ENCODE data around the gene KMT2D. TPM values are rescaled to one million over a fixed set of nuclear protein-coding genes. Genes with fewer than 3 reads are reported as not detected.

KMT2D gene
- polyA plus RNA-seq, 1 of the 3 experiments (the other 2 are of a cell fraction), result 30.5 TPM

GRCh38 chr12:49094975-49095365 is 34.4 kb upstream of the KMT2D start:
- Histone ChIP-seq H3K9me3 (no peaks in the 10 kb centered on the region), H3K4me1 (ENCODE audit: control insufficient read depth in 1 of 2, insufficient read depth in 2 of 2, low read depth in 1 of 2, low read length in 1 of 2) (peaks cover 0 to 22% of the 10 kb centered on the region in 2 experiments; a peak in 1 of 4 replicates), H3K9me2 (no peaks in the 10 kb centered on the region), H2AFZ (ENCODE audit: low read depth) (no peak overlapping the region), H3K9ac (no peak overlapping the region), H3K27me3 (ENCODE audit: insufficient read depth) (peaks cover 12% of the 10 kb centered on the region; the same call in 1 of the 2 replicates), H3K4me3 (ENCODE audit: low read depth in 2 of 2, low read length in 1 of 2) (no peak overlapping the region), H3K4me2 (peak overlapping the region; percentile 69; the same call in 1 of the 2 replicates), H3K79me2 (ENCODE audit: insufficient read depth) (no peaks in the 10 kb centered on the region), H4K20me1 (ENCODE audit: insufficient read depth) (no peaks in the 10 kb centered on the region), H3F3A (replicated peaks; ENCODE audit: insufficient read depth) (no peaks in the 10 kb centered on the region), H3K27ac (ENCODE audit: low read depth in 2 of 2, low read length in 1 of 2) (no peak overlapping the region), H3K36me3 (replicated peaks in 1 of 2; ENCODE audit: control insufficient read depth in 1 of 2, insufficient read depth in 2 of 2, low read length in 1 of 2) (peaks cover 11 to 12% of the 10 kb centered on the region in 2 experiments)
- WGBS (ENCODE audit: low lambda C conversion rate), result 60% methylated on average over 2 of the region's 2 CpGs
- ChIA-PET CTCF (interaction anchor here (0.6 to 25.0 kb wide), 7 partner anchors 11 to 417 kb away, joined by 3 to 315 read pairs (median 114); partner anchors contain the start of genes KMT2D, LMBR1L, RHEBL1 and TUBA1B), POLR2A (interaction anchor here (0.9 to 2.6 kb wide), 5 partner anchors 10 to 36 kb away, joined by 4 to 10 read pairs (median 8); partner anchors contain the start of genes RHEBL1 and TUBA1B)
- TF ChIP-seq ELF1 (IDR thresholded peaks at IDR 0.05), result no peak
- TF ChIP-seq SMC3 (IDR thresholded peaks at IDR 0.05; ENCODE audit: low read depth, low read length), result no peak
- no peak for TF ChIP-seq NFIC (IDR thresholded peaks at IDR 0.05; ENCODE audit: borderline replicate concordance)
- TF ChIP-seq, protein P1, sequence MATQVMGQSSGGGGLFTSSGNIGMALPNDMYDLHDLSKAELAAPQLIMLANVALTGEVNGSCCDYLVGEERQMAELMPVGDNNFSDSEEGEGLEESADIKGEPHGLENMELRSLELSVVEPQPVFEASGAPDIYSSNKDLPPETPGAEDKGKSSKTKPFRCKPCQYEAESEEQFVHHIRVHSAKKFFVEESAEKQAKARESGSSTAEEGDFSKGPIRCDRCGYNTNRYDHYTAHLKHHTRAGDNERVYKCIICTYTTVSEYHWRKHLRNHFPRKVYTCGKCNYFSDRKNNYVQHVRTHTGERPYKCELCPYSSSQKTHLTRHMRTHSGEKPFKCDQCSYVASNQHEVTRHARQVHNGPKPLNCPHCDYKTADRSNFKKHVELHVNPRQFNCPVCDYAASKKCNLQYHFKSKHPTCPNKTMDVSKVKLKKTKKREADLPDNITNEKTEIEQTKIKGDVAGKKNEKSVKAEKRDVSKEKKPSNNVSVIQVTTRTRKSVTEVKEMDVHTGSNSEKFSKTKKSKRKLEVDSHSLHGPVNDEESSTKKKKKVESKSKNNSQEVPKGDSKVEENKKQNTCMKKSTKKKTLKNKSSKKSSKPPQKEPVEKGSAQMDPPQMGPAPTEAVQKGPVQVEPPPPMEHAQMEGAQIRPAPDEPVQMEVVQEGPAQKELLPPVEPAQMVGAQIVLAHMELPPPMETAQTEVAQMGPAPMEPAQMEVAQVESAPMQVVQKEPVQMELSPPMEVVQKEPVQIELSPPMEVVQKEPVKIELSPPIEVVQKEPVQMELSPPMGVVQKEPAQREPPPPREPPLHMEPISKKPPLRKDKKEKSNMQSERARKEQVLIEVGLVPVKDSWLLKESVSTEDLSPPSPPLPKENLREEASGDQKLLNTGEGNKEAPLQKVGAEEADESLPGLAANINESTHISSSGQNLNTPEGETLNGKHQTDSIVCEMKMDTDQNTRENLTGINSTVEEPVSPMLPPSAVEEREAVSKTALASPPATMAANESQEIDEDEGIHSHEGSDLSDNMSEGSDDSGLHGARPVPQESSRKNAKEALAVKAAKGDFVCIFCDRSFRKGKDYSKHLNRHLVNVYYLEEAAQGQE (IDR thresholded peaks at IDR 0.05; ENCODE audit: low read depth, low read length), result no peak
- TF ChIP-seq JUND (IDR thresholded peaks at IDR 0.05), result no peak
- no peak for TF ChIP-seq SIN3A (IDR thresholded peaks at IDR 0.05; ENCODE audit: borderline replicate concordance, low read depth, low read length)
- TF ChIP-seq, protein P2, sequence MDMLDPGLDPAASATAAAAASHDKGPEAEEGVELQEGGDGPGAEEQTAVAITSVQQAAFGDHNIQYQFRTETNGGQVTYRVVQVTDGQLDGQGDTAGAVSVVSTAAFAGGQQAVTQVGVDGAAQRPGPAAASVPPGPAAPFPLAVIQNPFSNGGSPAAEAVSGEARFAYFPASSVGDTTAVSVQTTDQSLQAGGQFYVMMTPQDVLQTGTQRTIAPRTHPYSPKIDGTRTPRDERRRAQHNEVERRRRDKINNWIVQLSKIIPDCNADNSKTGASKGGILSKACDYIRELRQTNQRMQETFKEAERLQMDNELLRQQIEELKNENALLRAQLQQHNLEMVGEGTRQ (IDR thresholded peaks at IDR 0.05; ENCODE audit: borderline replicate concordance, low read depth, low read length), result no peak
- TF ChIP-seq, protein P3, sequence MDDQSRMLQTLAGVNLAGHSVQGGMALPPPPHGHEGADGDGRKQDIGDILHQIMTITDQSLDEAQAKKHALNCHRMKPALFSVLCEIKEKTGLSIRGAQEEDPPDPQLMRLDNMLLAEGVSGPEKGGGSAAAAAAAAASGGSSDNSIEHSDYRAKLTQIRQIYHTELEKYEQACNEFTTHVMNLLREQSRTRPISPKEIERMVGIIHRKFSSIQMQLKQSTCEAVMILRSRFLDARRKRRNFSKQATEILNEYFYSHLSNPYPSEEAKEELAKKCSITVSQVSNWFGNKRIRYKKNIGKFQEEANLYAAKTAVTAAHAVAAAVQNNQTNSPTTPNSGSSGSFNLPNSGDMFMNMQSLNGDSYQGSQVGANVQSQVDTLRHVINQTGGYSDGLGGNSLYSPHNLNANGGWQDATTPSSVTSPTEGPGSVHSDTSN (IDR thresholded peaks at IDR 0.05), result no peak
- TF ChIP-seq FOXJ3 (CRISPR knock-in tag; IDR thresholded peaks at IDR 0.05), result no peak
- TF ChIP-seq TAF1 (IDR thresholded peaks at IDR 0.05; ENCODE audit: borderline replicate concordance, low read depth, low read length), result no peak
- no peak for TF ChIP-seq USF1 (IDR thresholded peaks at IDR 0.05; ENCODE audit: borderline replicate concordance, low read depth)
- no peak for TF ChIP-seq TCF12 (IDR thresholded peaks at IDR 0.05)
- TF ChIP-seq CHD2 (IDR thresholded peaks at IDR 0.05; ENCODE audit: low read length, partially characterized antibody), result no peak
- no peak for TF ChIP-seq GABPA (IDR thresholded peaks at IDR 0.05; ENCODE audit: low read depth)
- TF ChIP-seq, protein P4, sequence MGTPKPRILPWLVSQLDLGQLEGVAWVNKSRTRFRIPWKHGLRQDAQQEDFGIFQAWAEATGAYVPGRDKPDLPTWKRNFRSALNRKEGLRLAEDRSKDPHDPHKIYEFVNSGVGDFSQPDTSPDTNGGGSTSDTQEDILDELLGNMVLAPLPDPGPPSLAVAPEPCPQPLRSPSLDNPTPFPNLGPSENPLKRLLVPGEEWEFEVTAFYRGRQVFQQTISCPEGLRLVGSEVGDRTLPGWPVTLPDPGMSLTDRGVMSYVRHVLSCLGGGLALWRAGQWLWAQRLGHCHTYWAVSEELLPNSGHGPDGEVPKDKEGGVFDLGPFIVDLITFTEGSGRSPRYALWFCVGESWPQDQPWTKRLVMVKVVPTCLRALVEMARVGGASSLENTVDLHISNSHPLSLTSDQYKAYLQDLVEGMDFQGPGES (IDR thresholded peaks at IDR 0.05; ENCODE audit: low read depth, low read length), result no peak
- DNase-seq, result no peak

All from SK-N-SH (cell line).